CD4-positive, alpha-beta T cell (primary cell): ENCODE data around the gene YTHDF1. TPM values are rescaled to one million over a fixed set of nuclear protein-coding genes. Genes with fewer than 3 reads are reported as not detected.

ENCODE experiments used
- ATAC-seq: fragments of 200-7000 bp; cut with Tn5 transposase; one replicate; pipeline ENCODE4 v1.10.0; 2022; ENCODE audit warnings: mild to moderate bottlenecking; ENCODE audit not compliant: poor library complexity
- CTCF ChIA-PET: fragments of 350-600 bp; sonication (Branson Sonifier 250); formaldehyde crosslinking; loops from one replicate; lab custom pipeline; 2021; ENCODE audit warnings: antibody characterized with exemption, inconsistent platforms; lab: Charles Lee
- POLR2A ChIA-PET: fragments of 350-600 bp; sonication (Branson Sonifier 250); formaldehyde crosslinking; loops from one replicate; lab custom pipeline; 2021; ENCODE audit warnings: antibody characterized with exemption, inconsistent platforms; lab: Charles Lee
- DNase-seq, 14 experiments: peaks; one replicate each; pipeline ENCODE4 v3.0.0-alpha.2; 2013 to 2020; ENCODE audit warnings: mixed read lengths in 2 of 14
- H3K27ac ChIP-seq, 2 donors: one replicate each; pipeline versions ENCODE4 v1.5.1 to v1.7.0; 2013; ENCODE audit warnings: low read length in 2 of 2, low read depth in 1 of 2, mild to moderate bottlenecking in 1 of 2
- H3K27me3 ChIP-seq, 2 experiments: 1 replicate in 1 of 2; 2 replicates in 1 of 2; pipeline versions ENCODE4 v1.6.1 to v1.7.0; 2013; ENCODE audit warnings: low read length in 2 of 2, control low read depth in 1 of 2, mild to moderate bottlenecking in 1 of 2, moderate library complexity in 1 of 2; ENCODE audit not compliant: insufficient read depth in 2 of 2, control insufficient read depth in 1 of 2
- H3K36me3 ChIP-seq: one replicate; pipeline ENCODE4 v1.6.1; 2013; ENCODE audit warnings: low read length, control low read depth; ENCODE audit not compliant: insufficient read depth
- H3K4me1 ChIP-seq: one replicate; pipeline ENCODE4 v1.6.1; 2013; ENCODE audit warnings: low read length, control low read depth; ENCODE audit not compliant: insufficient read depth
- H3K4me3 ChIP-seq: one replicate; pipeline ENCODE4 v1.5.1; 2013; ENCODE audit warnings: mild to moderate bottlenecking, low read length, moderate library complexity
- H3K9me3 ChIP-seq, 2 experiments: 1 replicate in 1 of 2; 2 replicates in 1 of 2; pipeline versions ENCODE4 v1.6.1 to v1.7.0; 2013; ENCODE audit warnings: low read length in 2 of 2, mild to moderate bottlenecking in 2 of 2, control low read depth in 1 of 2, moderate library complexity in 1 of 2; ENCODE audit not compliant: control insufficient read depth in 1 of 2, insufficient read depth in 1 of 2
- H3K27ac Mint-ChIP-seq: one replicate; pipeline ENCODE4 v1.8.0; 2020; ENCODE audit warnings: mixed read lengths
- H3K27me3 Mint-ChIP-seq: one replicate; pipeline ENCODE4 v1.8.0; 2021; ENCODE audit warnings: mixed read lengths
- H3K36me3 Mint-ChIP-seq: one replicate; pipeline ENCODE4 v1.8.0; 2021; ENCODE audit warnings: low read depth, mixed read lengths
- H3K4me1 Mint-ChIP-seq: one replicate; pipeline ENCODE4 v1.8.0; 2021; ENCODE audit warnings: low read depth, mixed read lengths
- H3K4me3 Mint-ChIP-seq: one replicate; pipeline ENCODE4 v1.8.0; 2020; ENCODE audit warnings: mild to moderate bottlenecking, mixed read lengths
- H3K9me3 Mint-ChIP-seq: one replicate; pipeline ENCODE4 v1.8.0; 2020; ENCODE audit warnings: mixed read lengths
- CTCF ChIP-seq: fragments of 200-600 bp; IDR thresholded peaks from one replicate; pipeline ENCODE4 v1.8.0; 2022; ENCODE audit warnings: antibody characterized with exemption, mild to moderate bottlenecking
- intact Hi-C, 2 experiments: fragments of 100-400 bp; cut with DNase I in 1 of 2; cut with micrococcal nuclease in 1 of 2; formaldehyde crosslinking; loops; one replicate each; pipeline versions ENCODE4 v1.15.1 to v1.9.0; 2023 to 2025; cut with DNase I, micrococcal nuclease
- total RNA-seq, 174 experiments: library from RNA in 2 of 174; stranded (reverse) in 2 of 174; gene quantifications; one replicate each; pipeline ENCODE4 v1.2.3 and lab custom pipeline; 2021 to 2026

Gene YTHDF1
- total RNA-seq, 2 experiments from 2014 or later: 43.7 to 44.1 TPM

GRCh38 chr20:63150391-63150898 is 65.5 kb downstream of the YTHDF1 start:
- H3K27ac ChIP-seq: no peak overlapping the region
- DNase-seq (no peak), ATAC-seq (no peak)
- Mint-ChIP-seq H3K27ac (no peak overlapping the region), H3K9me3 (peaks cover 6% of the 10 kb centered on the region), H3K36me3 (no peaks in the 10 kb centered on the region), H3K4me1 (no peaks in the 10 kb centered on the region), H3K27me3 (peaks cover 46% of the 10 kb centered on the region), H3K4me3 (no peak overlapping the region)
- no peaks in the 10 kb centered on the region for H3K36me3 ChIP-seq
- ChIA-PET CTCF (interaction anchor here (0.6 kb wide), 1 partner anchor 55 kb away, joined by 3 read pairs; no protein-coding TSS in a partner anchor), POLR2A (no interaction called here)
- TF ChIP-seq CTCF: no peak
- intact Hi-C loops: no loop called here
- H3K4me3 ChIP-seq: no peak overlapping the region
- H3K4me1 ChIP-seq: no peaks in the 10 kb centered on the region
- H3K9me3 ChIP-seq: peaks cover 17 to 35% of the 10 kb centered on the region in 2 experiments
- H3K27me3 ChIP-seq: peaks cover 31 to 38% of the 10 kb centered on the region in 2 experiments

- intact Hi-C loops: no loop called here
- H3K36me3 Mint-ChIP-seq: no peaks in the 10 kb centered on the region
- DNase-seq (no peak), ATAC-seq (no peak)
- no peak overlapping the region for H3K27ac Mint-ChIP-seq
- Histone ChIP-seq H3K4me3 (no peak overlapping the region), H3K27me3 (peaks cover 23 to 41% of the 10 kb centered on the region in 2 experiments), H3K27ac (no peak overlapping the region), H3K4me1 (no peaks in the 10 kb centered on the region), H3K9me3 (peaks cover 17 to 35% of the 10 kb centered on the region in 2 experiments), H3K36me3 (no peaks in the 10 kb centered on the region)
- H3K27me3 Mint-ChIP-seq: peaks cover 44% of the 10 kb centered on the region
- no peak overlapping the region for H3K4me3 Mint-ChIP-seq
- TF ChIP-seq CTCF: no peak
- ChIA-PET CTCF (interaction anchor here (0.6 kb wide), 1 partner anchor 56 kb away, joined by 3 read pairs; no protein-coding TSS in a partner anchor), POLR2A (no interaction called here)
- no peaks in the 10 kb centered on the region for H3K4me1 Mint-ChIP-seq
- peaks cover 6% of the 10 kb centered on the region for H3K9me3 Mint-ChIP-seq
These were observed 66.3 kb downstream of the YTHDF1 start for GRCh38 chr20:63149531-63150192.

- H3K4me1 Mint-ChIP-seq: no peaks in the 10 kb centered on the region
- Histone ChIP-seq H3K4me3 (no peak overlapping the region), H3K4me1 (no peaks in the 10 kb centered on the region), H3K36me3 (no peaks in the 10 kb centered on the region), H3K27ac (no peak overlapping the region), H3K9me3 (peaks cover 17 to 35% of the 10 kb centered on the region in 2 experiments), H3K27me3 (peaks cover 22 to 41% of the 10 kb centered on the region in 2 experiments)
- no peak overlapping the region for H3K4me3 Mint-ChIP-seq
- no peak for DNase-seq
- no peaks in the 10 kb centered on the region for H3K36me3 Mint-ChIP-seq
- peaks cover 44% of the 10 kb centered on the region for H3K27me3 Mint-ChIP-seq
- no peak overlapping the region for H3K27ac Mint-ChIP-seq
- intact Hi-C loops: no loop called here
- no peak for ATAC-seq
- CTCF ChIA-PET: no interaction called here
- peaks cover 6% of the 10 kb centered on the region for H3K9me3 Mint-ChIP-seq
- TF ChIP-seq CTCF: no peak
- POLR2A ChIA-PET: no interaction called here
These were observed 67.2 kb downstream of the YTHDF1 start for GRCh38 chr20:63148696-63149095.
